HS-27A (cell line): ENCODE measurements around the gene FKBP14.
A peak's percentile ranks its signal among the peaks of the same experiment; 100 is the strongest.
"Not testable (repeated sequence)": the region's sequence is repeated elsewhere in the genome, so short reads cannot be mapped to it uniquely, and the experiment has no call there.

Source experiments
- DNase-seq: peaks from one replicate; pipeline ENCODE4 v3.0.0-alpha.2; 2012; ENCODE audit warnings: low read depth, missing footprints

FKBP14 gene

DNA sequence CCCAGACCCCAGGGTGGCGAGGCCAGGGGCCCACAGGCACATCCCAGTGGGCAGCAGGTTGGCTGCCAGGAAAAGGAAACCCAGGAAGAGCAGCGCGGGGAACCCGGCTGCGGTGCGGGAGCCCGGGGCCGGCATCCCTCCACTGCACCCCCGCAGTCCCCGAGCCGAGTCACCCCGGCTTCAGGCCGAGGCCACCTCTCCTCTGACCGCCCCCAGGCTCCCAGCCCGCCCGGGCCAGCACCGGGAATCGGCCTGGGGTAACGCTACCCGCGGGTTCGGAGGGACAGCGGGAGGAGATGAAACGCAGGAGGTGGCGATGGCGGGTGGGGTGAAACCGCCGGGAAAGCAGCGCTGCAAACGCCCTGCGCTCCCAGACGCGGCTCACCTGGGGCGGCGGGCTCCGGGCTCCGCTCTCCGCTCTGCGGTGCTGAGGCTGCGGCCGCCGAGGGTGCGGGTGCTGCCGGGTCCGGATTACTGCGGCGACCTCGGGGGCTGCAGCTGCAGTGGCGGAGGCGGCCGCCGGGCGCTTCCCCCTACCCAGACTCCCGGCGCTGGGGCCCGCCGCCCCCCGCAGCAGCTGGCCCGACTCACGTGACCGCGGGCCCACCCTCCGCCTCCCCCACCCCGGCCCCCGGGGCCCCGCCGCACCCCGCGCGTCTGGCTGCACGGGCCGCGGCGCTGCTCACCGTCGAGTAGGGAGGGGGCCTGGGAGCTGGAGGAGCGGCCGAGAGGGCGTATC lies 37.1 kb downstream of the FKBP14 start, which contains the start of gene SCRN1:
Gene SCRN1 (minus strand): TSS at position 545 of the 739 bp plus-strand sequence. CDS start 20,734 bp downstream, outside the sequence.
- DNase-seq: no peak

DNA sequence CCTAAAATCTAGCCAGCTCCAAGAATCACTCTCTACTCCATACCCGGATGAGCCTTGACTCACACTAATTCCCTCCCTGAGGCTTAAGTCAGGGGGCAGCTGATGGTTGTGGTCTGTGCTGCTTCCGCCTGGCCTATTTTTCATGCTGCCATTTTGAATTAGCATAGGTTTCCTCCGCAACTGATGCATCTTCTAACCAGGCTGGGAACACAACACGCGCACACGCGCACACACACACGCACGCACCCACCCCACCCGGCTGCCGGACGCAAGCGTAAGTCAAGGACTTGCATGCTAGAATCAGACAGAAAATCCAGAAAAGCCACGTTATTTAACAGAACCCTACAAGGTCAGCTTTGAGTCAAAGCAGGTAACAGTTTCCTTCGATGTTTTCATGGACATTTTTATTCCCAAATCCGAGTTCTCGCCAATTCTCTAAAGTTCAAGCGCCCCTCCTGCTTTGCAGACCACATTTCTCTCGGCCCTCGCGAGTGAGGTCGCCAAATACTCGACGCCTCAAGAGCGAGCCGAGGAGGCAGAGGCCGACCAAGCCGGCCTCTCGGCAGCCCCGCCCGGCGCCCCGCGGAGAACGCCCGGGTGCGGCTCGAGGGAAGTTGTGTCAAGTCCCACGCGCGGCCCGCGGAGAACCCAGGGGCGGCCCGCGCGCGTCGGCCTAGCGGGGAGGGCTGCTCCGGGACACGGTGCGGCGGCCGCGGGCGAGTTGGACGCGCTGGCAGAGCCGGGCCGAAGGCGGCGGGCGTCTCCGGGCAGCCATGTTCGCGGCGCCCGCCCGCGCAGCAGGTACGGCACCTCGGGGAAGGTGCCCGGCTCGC lies 37.9 kb downstream of the FKBP14 start:
- DNase-seq: no peak

DNA sequence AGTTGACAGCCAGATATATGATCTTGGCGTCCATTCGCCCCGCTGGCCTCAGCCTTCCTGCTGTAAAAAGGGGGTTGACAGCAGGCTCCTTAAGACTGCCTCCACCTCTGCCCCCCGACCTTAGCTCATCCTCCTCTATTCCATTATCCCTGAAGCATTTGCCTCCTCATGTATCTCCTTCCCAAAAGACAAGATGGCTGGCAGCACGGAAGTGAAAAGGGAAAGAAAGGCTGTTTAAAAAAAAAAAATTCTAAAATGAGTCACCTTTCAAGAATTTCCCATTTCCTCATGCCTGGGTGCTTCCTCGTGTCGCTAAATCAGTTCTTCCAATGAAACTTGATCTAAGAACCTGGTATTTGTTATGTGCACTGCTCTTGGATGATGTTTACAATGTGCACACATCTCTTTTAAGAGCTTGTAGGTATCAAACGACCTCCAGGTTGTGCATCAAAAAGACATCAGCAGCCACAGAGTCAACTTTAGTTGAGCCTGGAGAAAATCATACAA lies 38.6 kb downstream of the FKBP14 start:
- DNase-seq: peak; percentile 70

DNA sequence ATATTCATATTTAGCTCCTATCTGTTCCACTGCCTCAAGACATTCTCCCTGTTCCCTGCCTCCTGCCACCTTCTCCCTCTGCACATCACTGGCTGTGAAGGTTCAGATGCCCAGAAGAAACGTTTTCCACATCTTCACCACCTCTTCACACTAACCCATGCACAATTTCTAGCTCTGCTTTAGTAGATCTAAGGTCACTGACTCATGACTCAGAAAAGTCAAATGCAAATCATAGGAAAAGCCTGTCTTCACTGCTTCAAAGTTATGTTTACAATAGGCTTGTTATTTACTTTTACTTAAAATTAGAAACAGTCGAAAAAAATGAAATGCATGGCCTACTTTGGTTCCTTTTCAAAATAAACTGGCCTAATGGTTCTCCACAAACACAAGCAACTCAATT lies 39.4 kb downstream of the FKBP14 start:
- DNase-seq: no peak

DNA sequence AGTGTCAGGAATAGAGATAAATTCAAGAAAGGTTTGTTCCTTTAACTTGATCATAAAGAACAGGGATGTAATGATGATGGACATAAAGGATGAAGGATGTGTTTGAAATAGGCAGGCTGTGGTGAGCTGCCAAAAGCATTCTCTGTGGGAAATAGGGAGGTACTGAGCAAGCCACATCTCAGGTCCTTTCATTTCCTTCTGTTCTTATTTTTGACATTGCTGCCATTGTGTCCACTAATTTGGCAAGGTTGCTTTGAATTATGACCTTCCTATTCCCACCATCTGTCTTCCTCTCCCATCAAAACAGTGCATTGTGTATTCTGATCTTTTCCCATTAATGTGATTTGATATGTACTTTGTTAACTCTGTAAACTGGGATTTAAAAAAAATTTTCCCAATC lies 46.4 kb downstream of the FKBP14 start:
- no peak for DNase-seq

DNA sequence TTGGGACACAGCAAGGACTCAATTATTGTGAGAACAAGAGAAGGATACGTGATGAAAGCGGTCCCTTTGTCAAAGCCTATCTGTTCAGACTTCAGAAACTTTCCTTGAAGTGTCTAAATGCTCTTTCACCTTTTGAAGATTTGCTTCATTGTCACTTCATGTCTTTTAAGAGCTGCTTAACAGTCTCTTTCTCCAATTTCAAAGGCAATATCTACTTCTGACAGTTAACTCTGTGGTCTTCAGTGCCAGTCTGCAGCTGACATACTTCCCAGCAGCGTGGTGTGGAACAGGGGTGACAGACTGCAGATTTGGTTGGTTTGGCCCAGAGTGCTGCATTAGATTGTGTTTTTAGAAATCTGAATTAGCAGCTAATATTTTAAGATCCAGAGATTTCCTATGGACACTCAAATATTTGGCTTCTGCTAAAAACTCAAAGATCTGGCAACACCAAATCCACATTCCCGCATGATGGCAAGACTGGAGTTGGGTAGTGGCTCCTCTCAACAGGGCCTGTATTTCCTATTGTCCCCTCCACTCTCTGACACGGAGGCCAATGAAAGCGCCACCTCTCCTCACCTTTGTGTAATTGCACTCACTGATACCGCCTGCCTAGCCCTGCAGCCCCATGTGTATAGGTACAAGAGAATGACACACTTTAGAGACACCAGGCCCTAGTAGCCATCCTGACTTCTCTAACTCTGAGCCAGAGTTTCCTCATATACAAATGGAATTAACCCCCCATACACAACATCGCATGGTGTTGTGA lies 48.4 kb downstream of the FKBP14 start:
- no peak for DNase-seq

DNA sequence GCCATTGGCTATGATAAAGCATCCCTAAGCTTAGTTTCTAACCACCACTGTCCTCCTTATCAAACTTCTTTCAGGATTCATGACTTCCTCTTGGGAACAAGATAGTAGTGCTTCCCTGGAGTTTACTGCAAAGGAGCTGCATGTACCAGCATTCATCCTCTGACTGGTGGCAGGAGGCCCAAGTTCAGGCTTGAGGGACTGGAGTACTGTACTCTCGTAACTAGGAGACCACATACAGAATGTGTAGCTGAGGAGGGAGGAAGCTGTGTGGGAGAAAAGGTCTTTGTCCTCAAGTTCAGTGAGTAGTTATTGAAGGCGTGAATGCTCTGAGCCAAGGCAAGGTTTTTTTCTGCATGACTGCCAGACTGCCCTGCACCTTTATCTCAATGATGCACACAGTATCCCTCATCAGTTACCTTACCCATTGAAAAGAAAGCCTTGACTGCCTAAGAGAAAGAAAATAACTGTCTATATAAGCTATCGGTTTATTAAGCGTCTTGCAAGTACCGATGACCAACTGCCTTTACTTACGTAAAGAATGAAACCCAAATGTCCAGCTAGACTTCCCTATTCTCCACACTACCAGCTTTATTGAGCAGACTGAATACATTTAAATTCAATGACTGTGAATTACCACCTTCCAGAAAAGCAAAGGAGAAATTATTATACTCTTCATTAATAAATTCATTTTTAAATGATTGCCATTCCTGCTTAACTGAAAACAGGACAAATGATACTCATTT lies 49.7 kb downstream of the FKBP14 start:
- no peak for DNase-seq

DNA sequence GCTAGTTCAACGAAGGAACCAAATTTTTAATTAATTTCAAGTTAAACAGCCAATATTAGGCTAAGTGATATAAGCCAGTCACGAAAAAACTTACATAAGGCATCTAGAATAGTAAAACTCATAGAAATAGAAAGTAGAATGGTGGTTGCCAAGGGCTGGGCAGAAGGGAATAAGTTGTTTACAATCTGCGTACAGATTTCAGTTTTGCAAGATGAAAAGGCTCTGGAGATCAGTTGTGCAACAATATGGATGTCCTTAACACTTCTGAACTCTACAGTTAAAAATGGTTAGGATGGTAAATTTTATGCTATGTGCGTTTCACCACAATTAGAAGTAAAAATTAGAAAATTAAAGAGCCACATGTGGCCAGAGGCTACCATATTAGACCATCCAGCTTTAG lies 50.2 kb downstream of the FKBP14 start:
- DNase-seq: no peak

DNA sequence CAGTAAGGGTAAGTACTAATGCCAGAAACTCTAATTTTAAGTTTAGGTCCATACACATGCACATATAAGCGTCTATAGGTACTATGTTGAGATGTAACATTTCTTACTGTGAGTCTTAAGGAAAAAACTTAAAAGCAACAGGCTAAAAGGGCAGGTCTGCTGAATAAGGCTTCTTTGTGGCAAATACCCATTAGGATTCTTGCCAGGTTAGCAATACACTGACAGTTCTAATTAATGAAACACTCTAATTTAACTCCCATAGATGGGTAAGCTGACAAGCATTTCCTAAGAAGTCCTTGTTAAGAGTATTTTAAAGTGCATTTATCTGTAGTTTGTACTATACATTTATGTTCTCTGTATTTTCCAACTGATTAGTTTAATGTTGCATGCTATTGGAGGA lies 50.9 kb downstream of the FKBP14 start:
- DNase-seq: no peak

DNA sequence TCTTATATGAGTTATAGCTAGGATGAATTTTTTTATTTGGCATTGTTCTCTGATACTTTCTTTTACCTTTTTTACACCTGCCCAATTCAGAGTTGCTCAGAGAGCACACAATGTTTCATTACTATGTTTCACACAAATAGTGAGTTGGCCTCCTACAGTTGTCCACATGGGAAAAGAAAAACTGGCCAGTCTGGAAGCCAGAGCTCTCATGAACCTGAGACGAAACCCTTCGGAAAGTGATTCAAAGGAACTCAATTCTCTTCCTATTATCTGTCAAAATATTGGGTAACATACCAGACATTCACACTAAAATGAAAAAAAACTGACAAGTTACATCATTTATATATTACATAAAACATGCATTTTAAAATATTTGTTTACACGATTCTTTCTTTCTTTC lies 52.2 kb downstream of the FKBP14 start:
- DNase-seq: no peak

DNA sequence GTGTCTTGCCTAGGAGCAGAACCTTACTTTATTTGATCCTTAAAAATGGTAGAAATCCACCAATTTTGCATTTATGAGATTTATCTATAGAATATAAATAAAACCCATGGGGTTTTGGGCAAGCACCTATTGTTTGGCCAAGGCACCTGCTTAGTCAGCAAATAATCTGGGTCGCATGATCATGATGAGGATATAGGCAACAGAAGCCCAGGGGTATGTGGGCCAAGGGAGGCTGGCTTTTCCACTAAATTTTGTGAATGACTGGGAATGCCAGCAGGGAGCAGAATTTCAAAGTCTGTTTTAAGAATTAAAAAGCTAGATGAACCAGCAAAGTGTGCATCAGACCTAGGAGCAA lies 54.2 kb downstream of the FKBP14 start:
- no peak for DNase-seq

DNA sequence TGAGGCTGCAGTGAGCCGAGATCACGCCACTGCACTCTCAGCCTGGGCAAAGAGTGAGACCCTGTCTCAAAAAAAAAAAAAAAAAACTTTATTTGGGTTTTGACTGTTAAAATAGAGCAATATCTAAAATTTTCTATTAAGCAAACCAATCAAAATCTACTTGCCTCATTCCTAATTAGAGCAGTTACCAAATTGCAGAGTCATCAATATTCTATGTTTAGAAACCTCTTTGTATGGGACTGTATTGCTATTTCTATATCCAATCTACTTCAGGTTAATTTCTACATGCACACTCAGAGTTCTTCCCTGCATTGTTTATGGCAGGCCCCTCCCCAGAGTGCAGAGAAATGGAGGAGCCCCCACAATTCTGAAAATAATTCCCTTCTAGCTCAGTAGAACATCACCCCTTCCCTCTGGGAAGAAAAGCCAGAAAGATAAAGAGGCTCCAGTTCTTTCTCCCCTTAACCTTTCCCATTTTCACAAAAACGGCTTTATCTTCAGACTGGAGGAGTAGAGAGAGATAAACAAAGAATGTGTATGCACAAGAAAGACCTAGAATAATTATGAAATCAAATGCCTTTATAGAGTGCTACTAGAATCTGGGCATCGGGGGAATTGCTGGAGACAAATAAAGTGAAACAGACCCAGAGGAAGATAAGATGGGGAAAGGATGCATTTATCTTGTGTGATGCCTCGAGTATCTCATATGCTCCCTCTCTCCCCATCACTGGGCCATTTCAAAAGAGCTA lies 54.8 kb downstream of the FKBP14 start:
- no peak for DNase-seq

DNA sequence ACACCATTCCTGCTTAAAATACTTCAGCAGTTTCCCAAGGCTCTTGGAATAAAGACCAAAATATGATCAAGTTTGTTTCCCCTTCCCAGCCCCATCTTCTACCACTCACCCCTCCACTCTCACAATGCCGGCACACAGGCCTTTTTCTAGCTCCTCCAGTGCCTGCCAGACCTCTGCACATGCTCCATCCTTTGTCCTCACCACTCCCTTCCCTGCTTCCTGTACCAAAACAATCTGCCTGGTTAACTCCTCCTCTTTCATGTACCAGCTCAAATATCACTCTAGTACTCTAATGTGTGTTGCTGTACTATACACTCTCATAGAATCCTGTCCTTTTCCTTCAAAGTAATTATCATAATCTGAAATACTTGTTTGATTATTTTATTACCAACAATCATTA lies 56.3 kb downstream of the FKBP14 start:
- no peak for DNase-seq

DNA sequence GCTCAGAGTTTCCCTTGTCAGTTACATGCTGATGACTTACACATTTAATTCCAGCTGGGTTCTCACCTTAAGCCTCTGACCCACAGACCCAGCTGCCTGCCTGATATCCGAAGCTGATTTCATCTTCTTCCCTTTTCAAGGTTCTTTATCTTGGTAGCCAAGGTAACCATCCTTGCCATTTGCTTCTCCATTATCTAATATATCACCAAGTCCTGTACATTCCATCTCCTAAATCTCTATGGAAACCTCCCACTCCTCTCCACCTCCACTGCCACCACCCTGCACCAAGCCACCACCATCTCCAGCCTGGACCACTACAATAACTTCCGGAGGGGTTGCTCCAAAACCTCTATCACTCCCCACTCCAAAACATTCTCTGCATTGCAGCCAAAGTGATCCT lies 56.8 kb downstream of the FKBP14 start:
- no peak for DNase-seq

DNA sequence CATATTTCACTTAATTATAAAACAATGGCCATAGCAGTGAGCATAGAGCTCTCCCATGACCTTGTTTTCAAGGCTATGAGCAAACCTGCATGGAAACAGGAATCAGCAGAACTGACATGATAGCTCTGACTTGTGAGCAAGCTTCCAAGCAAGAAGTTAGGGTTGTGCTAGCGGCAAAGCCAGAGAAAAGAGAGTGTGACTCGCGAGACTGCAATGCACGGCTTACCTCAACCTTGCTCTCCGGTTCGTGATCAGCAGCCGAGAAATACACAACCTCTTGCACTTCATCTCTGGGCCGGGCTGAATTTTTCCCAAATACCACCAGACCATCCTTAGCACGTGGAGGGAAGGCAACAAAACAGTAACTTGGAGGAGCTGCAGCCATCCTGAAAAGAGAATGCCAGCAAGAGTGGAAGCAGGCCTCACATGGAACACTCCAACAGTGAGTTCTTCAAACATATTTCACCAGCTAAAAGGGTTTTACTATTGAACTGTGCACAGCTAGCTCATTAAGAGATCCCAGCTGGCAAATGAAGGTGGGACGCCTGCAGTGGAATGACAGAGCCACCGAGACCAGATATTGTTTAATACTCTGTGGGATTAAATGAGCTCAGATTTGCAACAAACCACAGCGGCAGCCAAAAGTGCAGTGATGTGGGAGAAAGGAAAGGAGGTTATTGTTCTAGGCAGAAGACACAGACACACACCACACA lies 57.7 kb downstream of the FKBP14 start:
- no peak for DNase-seq

DNA sequence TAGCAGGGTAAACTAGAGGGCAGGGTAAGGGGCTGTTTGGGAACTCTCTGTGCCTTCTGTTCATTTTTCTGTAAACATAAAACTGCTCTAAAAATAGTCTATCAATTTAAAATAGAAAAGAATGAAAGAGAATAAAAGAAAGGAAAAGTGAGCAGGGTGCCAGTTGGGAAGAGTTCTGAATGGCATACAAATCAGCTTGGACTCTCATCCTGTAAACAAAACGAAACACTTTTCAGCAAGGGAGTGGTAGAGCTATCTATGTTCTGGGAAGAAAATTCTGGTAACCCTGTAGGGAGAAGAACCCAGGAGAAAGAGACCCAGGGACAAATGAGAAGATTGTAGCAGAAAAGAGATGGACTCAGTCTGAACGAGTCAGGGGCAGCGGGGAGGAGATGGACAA lies 61.5 kb downstream of the FKBP14 start:
- no peak for DNase-seq

DNA sequence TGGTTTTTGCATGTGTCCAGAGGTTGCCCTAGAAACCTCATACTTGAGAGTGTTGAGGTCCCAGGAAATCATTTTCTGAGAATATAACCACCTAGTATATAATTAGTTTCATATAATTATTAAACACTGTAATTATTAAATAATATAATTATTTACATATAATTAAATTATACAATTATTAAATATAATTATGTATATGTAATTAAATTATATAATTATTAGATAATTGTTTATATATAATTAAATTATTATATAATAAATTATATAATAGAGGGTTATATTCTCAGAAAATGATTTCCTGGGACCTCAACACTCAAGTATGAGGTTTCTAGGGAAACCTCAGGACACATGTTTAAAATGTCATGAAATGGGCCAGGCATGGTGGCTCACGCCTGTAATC lies 64.5 kb downstream of the FKBP14 start:
- no peak for DNase-seq

DNA sequence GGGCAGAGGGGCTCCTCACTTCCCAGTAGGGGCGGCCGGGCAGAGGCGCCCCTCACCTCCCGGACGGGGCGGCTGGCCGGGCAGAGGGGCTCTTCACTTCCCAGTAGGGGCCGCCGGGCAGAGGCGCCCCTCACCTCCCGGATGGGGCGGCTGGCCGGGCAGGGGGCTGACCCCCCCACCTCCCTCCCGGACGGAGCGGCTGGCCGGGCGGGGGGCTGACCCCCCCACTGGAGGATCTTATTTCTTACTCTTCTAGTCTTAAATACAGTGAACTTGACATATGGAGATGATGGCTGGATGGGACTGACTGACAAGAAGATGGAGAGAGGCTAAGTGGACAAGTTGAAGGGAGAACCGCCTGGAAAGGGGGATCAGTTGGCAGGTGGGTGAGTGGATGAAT lies 64.9 kb downstream of the FKBP14 start:
- not testable (repeated sequence) for DNase-seq
